Subcutaneous preadipocyte (primary cell): ENCODE results near the gene NPHP3. TPM values are rescaled to one million over a fixed set of nuclear protein-coding genes. Genes with fewer than 3 reads are reported as not detected.

Experiments used
- total RNA-seq: library from RNA; depleted of rRNA; stranded (reverse); fragments of >200 nt; gene quantifications from 2 replicates; pipeline ENCODE4 v1.2.3, GENCODE V29; 2012

The NPHP3 gene
- total RNA-seq = 32.3 and 34.5 TPM in 2 replicates

DNA sequence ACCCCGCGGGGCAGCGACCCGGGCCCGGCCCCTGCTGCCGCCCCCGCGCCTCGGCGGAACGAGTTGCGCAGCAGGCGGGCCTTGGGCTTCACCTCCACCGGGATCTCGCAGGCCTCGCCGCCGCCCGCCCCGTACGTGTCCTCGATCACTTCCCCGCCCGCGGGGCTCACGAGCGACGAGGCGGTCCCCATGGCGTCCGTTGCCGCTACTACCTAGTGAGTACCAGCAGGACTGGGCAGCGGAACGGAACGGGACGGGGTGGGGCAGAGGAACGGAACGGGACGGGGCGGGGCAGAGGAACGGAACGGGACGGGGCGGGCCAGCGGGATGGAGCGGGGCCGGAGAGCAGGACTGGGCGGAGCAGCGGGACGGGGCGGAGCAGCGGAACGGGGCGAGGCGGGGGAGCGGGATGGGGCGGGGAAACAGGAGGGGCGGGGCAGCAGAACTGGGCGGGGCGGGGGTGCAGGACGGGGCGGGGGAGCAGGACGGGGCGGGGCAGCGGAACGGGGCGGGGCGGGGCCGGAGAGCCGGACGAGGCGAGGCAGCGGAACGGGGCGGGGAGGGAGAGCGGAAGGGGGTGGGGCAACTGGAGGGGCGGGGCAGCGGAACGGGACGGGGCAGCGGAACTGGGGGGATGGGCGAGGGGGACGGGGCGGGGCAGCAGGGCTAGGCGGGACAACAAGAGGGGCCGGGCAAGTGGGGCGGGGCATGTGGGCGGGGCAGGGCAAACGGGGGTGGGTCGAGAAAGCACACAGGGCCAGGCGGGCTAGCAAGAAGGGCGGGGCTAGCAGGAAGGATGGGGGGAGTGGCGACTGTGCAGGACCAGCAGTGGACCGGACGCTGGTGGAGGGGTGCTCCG is at the start of gene NPHP3:
NPHP3 (minus strand) TSS at position 245 of the 859 bp plus-strand sequence; CDS start at position 191, 54 bp downstream.

GRCh38 chr3:132660052-132660810 is 62.0 kb downstream of the NPHP3 start, which contains the start of gene UBA5:
Gene UBA5, plus strand, starts transcription at chr3:132660329. Its CDS starts 209 bp downstream, at chr3:132660538.

GRCh38 chr3:132659365-132660051 is 62.7 kb downstream of the NPHP3 start, which contains the start of gene ACAD11:
Gene ACAD11, minus strand, starts transcription at chr3:132659809. Its CDS starts 58 bp downstream, at chr3:132659751.

Other genes starting within 250 kb of the NPHP3 start
- gene ACKR4, start 125.1 kb downstream of the NPHP3 start, total RNA-seq = 2.5 and 8.1 TPM in 2 replicates
- 25.4 and 30.9 TPM in 2 replicates for gene ACAD11, start 62.6 kb downstream of the NPHP3 start, total RNA-seq
- 33.1 and 43.2 TPM in 2 replicates for gene UBA5, start 62.1 kb downstream of the NPHP3 start, total RNA-seq